ENCODE data around the gene HLCS.

The HLCS gene

DNA sequence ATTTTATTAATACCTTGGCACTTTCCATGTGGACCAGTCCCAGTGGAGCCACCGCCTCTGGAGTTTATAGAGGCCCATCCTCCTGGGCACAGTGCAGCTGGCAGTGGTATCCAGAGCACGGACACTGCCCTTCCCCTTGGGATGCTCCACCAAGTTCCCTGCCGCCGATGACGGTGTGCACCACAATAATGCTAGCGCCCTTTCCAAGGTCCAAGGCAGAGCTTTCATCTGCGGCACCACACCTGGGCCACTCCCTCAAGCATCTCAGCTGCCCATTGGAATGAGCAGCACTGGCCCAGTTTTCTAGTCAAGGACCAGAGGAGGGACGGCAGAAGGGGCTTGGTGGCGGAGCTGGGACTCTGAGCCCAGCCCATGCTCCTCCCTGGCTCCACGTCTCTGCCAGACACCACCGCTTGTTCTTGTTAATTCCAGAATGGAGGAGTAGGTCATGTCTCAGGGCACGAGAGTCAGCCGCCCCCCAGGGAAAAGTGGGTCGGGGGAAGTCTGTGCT is 243.0 kb downstream of the HLCS start:
- DNase-seq = peak in 1 of 2 donors; percentile 53
- peaks cover 0 to 50% of the 10 kb centered on the region in 2 donors for H3K27me3 ChIP-seq
- no peaks in the 10 kb centered on the region for H3K36me3 ChIP-seq
- no peak overlapping the region for H3K27ac ChIP-seq
- no peaks in the 10 kb centered on the region for H3K9me3 ChIP-seq
- no peaks in the 10 kb centered on the region for H3K4me1 ChIP-seq
- TF ChIP-seq, protein P1, sequence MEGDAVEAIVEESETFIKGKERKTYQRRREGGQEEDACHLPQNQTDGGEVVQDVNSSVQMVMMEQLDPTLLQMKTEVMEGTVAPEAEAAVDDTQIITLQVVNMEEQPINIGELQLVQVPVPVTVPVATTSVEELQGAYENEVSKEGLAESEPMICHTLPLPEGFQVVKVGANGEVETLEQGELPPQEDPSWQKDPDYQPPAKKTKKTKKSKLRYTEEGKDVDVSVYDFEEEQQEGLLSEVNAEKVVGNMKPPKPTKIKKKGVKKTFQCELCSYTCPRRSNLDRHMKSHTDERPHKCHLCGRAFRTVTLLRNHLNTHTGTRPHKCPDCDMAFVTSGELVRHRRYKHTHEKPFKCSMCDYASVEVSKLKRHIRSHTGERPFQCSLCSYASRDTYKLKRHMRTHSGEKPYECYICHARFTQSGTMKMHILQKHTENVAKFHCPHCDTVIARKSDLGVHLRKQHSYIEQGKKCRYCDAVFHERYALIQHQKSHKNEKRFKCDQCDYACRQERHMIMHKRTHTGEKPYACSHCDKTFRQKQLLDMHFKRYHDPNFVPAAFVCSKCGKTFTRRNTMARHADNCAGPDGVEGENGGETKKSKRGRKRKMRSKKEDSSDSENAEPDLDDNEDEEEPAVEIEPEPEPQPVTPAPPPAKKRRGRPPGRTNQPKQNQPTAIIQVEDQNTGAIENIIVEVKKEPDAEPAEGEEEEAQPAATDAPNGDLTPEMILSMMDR (IDR thresholded peaks at IDR 0.05) = no peak
- intact Hi-C loops (cut with DNase I; ENCODE audit: low total_unique reads) = no loop called here
- no peak overlapping the region for H3K4me3 ChIP-seq

DNA sequence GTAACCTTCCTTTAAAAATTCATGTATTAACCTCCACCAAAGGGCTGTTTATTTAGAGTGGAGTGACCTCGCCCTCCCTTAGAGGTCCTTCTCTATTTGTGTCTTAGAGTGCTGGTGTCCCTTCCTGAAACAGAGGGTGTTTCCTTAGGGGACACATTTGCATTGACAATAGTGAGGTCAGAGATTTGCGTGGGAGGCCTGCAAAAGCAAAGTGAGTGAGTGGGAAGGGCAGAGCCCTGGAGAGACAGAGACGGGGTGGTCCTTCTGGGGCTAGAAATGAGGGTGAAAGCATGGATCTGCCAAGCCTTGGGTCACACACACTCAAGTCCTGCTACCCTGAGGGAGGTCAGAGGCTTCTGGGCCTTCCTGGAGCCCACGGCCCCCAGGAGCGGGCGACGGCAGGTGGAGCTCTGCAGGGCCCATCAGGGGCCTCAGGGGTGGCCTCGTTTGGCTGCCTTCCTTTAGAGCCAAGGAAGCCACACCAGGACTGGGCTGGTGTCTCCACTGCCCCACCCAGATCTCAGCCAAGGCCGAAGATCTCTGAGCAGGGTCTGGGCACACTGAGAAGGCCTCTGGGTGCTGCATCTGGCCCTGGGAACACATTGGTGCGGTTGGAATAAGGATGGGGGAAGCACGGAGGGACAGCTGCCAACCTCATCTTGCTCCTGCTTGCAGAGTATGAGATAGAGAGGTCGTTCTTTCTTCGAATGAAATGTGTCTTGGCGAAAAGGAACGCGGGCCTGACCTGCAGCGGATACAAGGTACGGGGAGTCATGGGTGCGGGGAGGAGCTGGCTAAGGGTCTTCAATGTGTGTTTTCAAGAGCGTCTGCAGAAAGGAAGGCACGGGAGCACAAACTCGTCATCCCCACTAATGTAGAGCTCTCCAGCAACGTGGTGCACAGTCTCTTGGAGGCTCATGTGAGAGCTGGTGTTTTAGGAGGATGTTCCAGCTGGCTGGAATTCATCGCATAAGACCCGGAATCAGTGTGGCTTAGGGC is 243.8 kb downstream of the HLCS start:
- Histone ChIP-seq H3K4me1 (no peaks in the 10 kb centered on the region), H3K9me3 (no peaks in the 10 kb centered on the region), H3K36me3 (no peaks in the 10 kb centered on the region), H3K27me3 (peaks cover 0 to 58% of the 10 kb centered on the region in 2 donors), H3K4me3 (no peak overlapping the region), H3K27ac (no peak overlapping the region)
- peak in 1 of 2 donors; percentile 51 for DNase-seq
- TF ChIP-seq, protein P1 (IDR thresholded peaks at IDR 0.05) = no peak
- intact Hi-C loops (cut with DNase I; ENCODE audit: low total_unique reads) = no loop called here

DNA sequence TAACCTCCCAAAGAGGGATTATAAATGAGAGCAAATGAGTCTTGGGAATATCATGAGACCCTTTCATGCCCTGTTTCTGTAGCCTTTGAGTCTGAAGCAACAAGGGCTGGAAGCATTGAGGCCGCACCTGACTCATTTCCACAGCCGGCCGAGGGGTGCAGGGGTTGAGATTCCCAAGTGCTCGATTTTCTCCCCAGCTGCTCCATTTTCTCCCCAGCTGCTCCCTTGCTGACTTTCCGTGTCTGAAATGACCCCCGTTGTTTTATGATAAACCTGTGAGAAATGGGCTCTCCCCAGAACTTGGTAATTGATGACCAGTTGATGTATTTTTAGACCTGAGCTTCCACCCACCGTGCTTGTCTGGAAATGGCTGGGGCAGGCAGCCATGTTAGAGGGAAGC is 244.7 kb downstream of the HLCS start:
- intact Hi-C loops (cut with DNase I; ENCODE audit: low total_unique reads) = no loop called here
- Histone ChIP-seq H3K9me3 (no peaks in the 10 kb centered on the region), H3K36me3 (no peaks in the 10 kb centered on the region), H3K4me3 (no peak overlapping the region), H3K27ac (no peak overlapping the region), H3K4me1 (no peaks in the 10 kb centered on the region), H3K27me3 (peaks cover 0 to 60% of the 10 kb centered on the region in 2 donors)
- TF ChIP-seq, protein P1 (IDR thresholded peaks at IDR 0.05) = no peak
- peak in 1 of 2 donors; percentile 38 for DNase-seq

DNA sequence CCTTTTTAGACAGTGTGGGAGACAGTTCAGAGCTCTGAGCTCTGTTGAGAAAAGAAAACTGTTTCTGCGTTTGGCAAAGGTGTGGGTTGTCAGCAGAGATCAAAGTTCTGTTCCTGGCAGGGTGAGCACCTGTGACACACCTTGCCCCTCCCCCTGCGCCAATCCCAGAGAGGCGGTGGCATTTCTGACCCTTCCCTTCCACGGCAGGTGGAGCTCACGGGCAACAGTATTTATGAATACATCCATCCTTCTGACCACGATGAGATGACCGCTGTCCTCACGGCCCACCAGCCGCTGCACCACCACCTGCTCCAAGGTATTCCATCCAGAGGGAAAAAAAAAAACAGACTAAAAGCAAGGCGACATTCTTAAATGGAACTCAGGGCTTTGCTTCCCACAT is 246.9 kb downstream of the HLCS start:
- peak in 1 of 2 donors; percentile 19 for DNase-seq
- Histone ChIP-seq H3K4me1 (no peaks in the 10 kb centered on the region), H3K9me3 (no peaks in the 10 kb centered on the region), H3K36me3 (no peaks in the 10 kb centered on the region), H3K4me3 (no peak overlapping the region), H3K27ac (no peak overlapping the region), H3K27me3 (peaks cover 0 to 70% of the 10 kb centered on the region in 2 donors)
- intact Hi-C loops (cut with DNase I; ENCODE audit: low total_unique reads) = no loop called here
- TF ChIP-seq, protein P1 (IDR thresholded peaks at IDR 0.05) = no peak

DNA sequence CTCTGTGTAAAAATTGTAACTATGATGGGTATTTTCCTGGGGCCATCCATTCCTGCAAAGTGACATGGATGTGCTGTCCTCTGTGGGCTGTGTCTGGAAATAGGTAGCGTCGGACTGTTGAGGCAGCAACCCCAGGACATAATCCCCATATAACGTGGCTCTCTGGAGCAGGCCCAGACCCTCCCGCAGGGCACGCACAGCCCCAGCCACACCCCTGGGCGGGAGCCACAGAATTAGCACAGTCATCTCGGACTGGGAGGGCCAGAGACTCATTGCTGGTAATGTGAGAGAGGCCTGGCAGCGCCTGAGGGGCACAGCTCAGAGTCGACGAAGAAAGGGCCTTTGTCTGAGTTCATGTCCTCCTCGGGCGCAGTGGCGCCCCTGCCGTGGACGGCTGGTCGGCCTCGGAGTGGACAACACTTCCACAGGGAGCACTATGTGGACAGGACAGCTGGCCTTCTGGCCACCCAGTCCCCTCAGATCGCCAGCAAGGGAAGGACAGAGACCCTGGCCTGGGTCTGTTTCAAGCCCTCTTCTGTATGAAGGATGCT is 247.4 kb downstream of the HLCS start:
- Histone ChIP-seq H3K4me3 (no peak overlapping the region), H3K9me3 (no peaks in the 10 kb centered on the region), H3K27me3 (peaks cover 0 to 71% of the 10 kb centered on the region in 2 donors), H3K4me1 (no peaks in the 10 kb centered on the region), H3K27ac (no peak overlapping the region), H3K36me3 (no peaks in the 10 kb centered on the region)
- peak; percentile 16 to 54 for DNase-seq
- intact Hi-C loops (cut with DNase I; ENCODE audit: low total_unique reads) = no loop called here
- TF ChIP-seq, protein P1 (IDR thresholded peaks at IDR 0.05) = no peak
